ENCODE measurements around the gene CIPC. TPM values are rescaled to one million over a fixed set of nuclear protein-coding genes. Genes with fewer than 3 reads are reported as not detected.

The CIPC gene
- total RNA-seq, 2 experiments from 2014 or later: 20.9 to 43.4 TPM

- POLR2A ChIA-PET: interaction anchor here (1.0 kb wide), 1 partner anchor 26 kb away, joined by 3 read pairs; no protein-coding TSS in a partner anchor
- TF ChIP-seq EZH2phosphoT487 (IDR thresholded peaks at IDR 0.05; ENCODE audit: borderline replicate concordance, low read depth, low read length) (no peak), CTCF (conservative IDR thresholded peaks at IDR 0.05; ENCODE audit: low read length) (no peak)
- Histone ChIP-seq H3K27ac (ENCODE audit: low read depth, low read length, poor library complexity, severe bottlenecking) (no peak overlapping the region), H3K4me2 (ENCODE audit: low read length) (no peak overlapping the region), H2AFZ (ENCODE audit: low read length) (no peak overlapping the region), H3K9me2 (ENCODE audit: insufficient read depth, low read length) (no peaks in the 10 kb centered on the region), H4K20me1 (ENCODE audit: insufficient read depth, low read length) (no peaks in the 10 kb centered on the region), H3K4me3 (ENCODE audit: low read depth, low read length, poor library complexity, severe bottlenecking) (no peak overlapping the region), H3K9me3 (ENCODE audit: low read length) (no peaks in the 10 kb centered on the region), H3K79me2 (ENCODE audit: insufficient read depth, low read depth, low read length) (no peaks in the 10 kb centered on the region; the same call in 1 of the 2 replicates), H3K4me1 (ENCODE audit: insufficient read depth, low read length, poor library complexity, severe bottlenecking) (peaks cover 56% of the 10 kb centered on the region), H3K36me3 (ENCODE audit: insufficient read depth, low read length) (no peaks in the 10 kb centered on the region)
- no peak for DNase-seq (ENCODE audit: low spot score)
- CTCF ChIA-PET (ENCODE audit: unreplicated experiment): no interaction called here
- intact Hi-C loops (cut with micrococcal nuclease; ENCODE audit: unreplicated experiment): no loop called here
- no TSS peak for BruUV-seq (replicated peaks)
Observed at GRCh38 chr14:77125823-77126325, 27.8 kb downstream of the CIPC start.

DNA sequence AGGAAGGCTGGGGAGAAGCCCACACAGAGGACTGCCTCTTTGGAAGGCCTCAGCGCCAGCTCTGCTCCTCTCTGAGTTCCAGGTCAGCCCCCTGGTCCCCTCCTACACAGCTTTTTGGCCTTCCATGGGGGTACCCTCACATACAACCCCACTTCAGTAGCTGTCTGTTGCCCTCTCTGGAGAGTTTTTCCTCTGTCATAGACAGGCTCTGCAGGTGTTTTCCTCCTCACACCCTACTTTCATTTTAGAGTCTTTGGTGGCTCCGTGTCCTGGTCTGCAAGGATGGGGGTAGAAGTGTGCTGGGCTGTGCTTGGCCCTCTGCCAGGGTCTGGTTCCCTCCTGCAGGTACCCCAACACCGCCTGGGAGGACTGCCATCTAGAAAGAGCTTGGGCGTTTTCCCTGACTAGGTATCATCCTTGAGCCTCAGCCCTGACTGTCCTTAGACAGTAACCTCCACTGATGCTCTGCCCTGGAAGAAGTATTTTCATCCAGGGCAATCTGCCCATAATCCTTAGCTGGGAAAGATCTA lies 28.5 kb downstream of the CIPC start:
- Histone ChIP-seq H3K9me3 (ENCODE audit: low read length) (no peaks in the 10 kb centered on the region), H4K20me1 (ENCODE audit: insufficient read depth, low read length) (no peaks in the 10 kb centered on the region), H3K27ac (ENCODE audit: low read depth, low read length, poor library complexity, severe bottlenecking) (no peak overlapping the region), H3K36me3 (ENCODE audit: insufficient read depth, low read length) (no peaks in the 10 kb centered on the region), H3K4me3 (ENCODE audit: low read depth, low read length, poor library complexity, severe bottlenecking) (no peak overlapping the region), H3K4me2 (ENCODE audit: low read length) (no peak overlapping the region; the same call in 1 of the 2 replicates), H3K9me2 (ENCODE audit: insufficient read depth, low read length) (no peaks in the 10 kb centered on the region), H3K79me2 (ENCODE audit: insufficient read depth, low read depth, low read length) (no peaks in the 10 kb centered on the region; the same call in 1 of the 2 replicates), H3K4me1 (ENCODE audit: insufficient read depth, low read length, poor library complexity, severe bottlenecking) (peaks cover 51% of the 10 kb centered on the region), H2AFZ (ENCODE audit: low read length) (no peak overlapping the region)
- no peak for DNase-seq (ENCODE audit: low spot score)
- TF ChIP-seq CTCF (conservative IDR thresholded peaks at IDR 0.05; ENCODE audit: low read length) (no peak), EZH2phosphoT487 (IDR thresholded peaks at IDR 0.05; ENCODE audit: borderline replicate concordance, low read depth, low read length) (no peak)
- ChIA-PET POLR2A (interaction anchor here (0.7 to 1.0 kb wide), 2 partner anchors 16 to 27 kb away, joined by 3 read pairs; no protein-coding TSS in a partner anchor), CTCF (ENCODE audit: unreplicated experiment) (no interaction called here)
- no TSS peak for BruUV-seq (replicated peaks)
- intact Hi-C loops (cut with micrococcal nuclease; ENCODE audit: unreplicated experiment): no loop called here

DNA sequence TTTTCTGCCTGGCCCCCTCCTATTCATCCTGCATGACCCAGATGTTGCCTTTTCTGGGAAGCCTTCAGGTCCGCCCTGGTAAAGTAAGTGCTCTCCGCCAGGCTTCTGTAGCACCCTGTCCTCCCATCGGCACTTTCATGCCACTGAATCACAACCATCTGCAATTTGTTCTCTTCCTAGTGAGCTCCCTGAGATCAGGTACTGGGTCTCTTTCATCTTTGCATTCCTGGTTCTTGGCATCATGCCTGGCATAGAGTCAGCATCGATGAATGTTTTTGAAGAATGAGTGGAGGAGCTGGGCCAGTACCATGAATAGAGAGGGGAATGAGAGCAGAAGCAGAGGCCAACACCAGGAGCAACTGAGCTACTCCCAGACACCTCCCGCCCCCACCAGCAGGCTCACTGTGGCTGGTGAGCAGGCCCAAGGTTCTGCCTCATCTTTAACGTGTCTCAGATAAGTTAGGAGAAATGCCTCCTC lies 30.4 kb downstream of the CIPC start:
- no peak overlapping the region for H3K4me2 ChIP-seq (ENCODE audit: low read length)
- intact Hi-C loops (cut with micrococcal nuclease; ENCODE audit: unreplicated experiment): no loop called here

More for the DNA sequence above, 30.4 kb downstream of the CIPC start:
- TF ChIP-seq CTCF (conservative IDR thresholded peaks at IDR 0.05; ENCODE audit: low read length) (no peak), EZH2phosphoT487 (IDR thresholded peaks at IDR 0.05; ENCODE audit: borderline replicate concordance, low read depth, low read length) (no peak)
- ChIA-PET CTCF (ENCODE audit: unreplicated experiment) (no interaction called here), POLR2A (no interaction called here)
- BruUV-seq (replicated peaks): no TSS peak
- no peaks in the 10 kb centered on the region for H3K9me3 ChIP-seq (ENCODE audit: low read length)
- H3K79me2 ChIP-seq (ENCODE audit: insufficient read depth, low read depth, low read length): no peaks in the 10 kb centered on the region
- H3K9me2 ChIP-seq (ENCODE audit: insufficient read depth, low read length): no peaks in the 10 kb centered on the region
- no peak overlapping the region for H3K27ac ChIP-seq (ENCODE audit: low read depth, low read length, poor library complexity, severe bottlenecking)
- no peaks in the 10 kb centered on the region for H4K20me1 ChIP-seq (ENCODE audit: insufficient read depth, low read length)
- H3K36me3 ChIP-seq (ENCODE audit: insufficient read depth, low read length): no peaks in the 10 kb centered on the region
- no peak for DNase-seq (ENCODE audit: low spot score)
- peaks cover 32% of the 10 kb centered on the region for H3K4me1 ChIP-seq (ENCODE audit: insufficient read depth, low read length, poor library complexity, severe bottlenecking)
- no peak overlapping the region for H3K4me3 ChIP-seq (ENCODE audit: low read depth, low read length, poor library complexity, severe bottlenecking)
- no peak overlapping the region for H2AFZ ChIP-seq (ENCODE audit: low read length)
